ENCODE measurements around the gene ERFL. TPM values are rescaled to one million over a fixed set of nuclear protein-coding genes. Genes with fewer than 3 reads are reported as not detected.

The ERFL gene
- total RNA-seq, 2 experiments from 2014 or later, result 7.7 to 8.9 TPM

DNA sequence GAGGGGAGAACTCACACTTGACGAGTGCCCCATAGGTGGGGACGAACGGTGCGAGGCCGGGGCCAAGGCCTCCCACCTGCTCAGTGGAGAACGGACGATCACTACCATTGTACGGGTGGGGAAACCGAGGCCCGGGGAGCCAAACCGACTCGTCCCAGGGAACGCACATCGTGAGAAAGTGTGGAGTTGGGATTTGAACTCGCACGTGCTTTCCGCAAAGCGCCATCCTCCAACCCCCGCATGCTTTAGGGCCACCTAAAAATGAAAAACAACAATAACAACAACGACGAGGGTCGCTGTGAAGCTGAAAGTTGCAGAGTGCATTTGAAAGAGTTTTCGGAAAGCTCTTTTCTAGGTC, 44.8 kb downstream of the ERFL start:
- no peaks in the 10 kb centered on the region for H3K27me3 ChIP-seq (ENCODE audit: control insufficient read depth in 1 of 2, insufficient read depth in 2 of 2, low read length in 2 of 2)
- peaks cover 21% of the 10 kb centered on the region for H3K36me3 ChIP-seq (ENCODE audit: insufficient read depth, low read length)
- no peaks in the 10 kb centered on the region for H3K27me3 Mint-ChIP-seq
- intact Hi-C loops (cut with DNase I, micrococcal nuclease), result loop anchor here in 1 of 2 experiments (1.0 to 10.0 kb wide), 2 partner anchors 8 to 329 kb away; no protein-coding TSS in a partner anchor
- ATAC-seq (ENCODE audit: poor library complexity), result no peak
- H3K9me3 ChIP-seq (ENCODE audit: control insufficient read depth in 1 of 2, insufficient read depth in 1 of 2, low read length in 2 of 2), result no peaks in the 10 kb centered on the region
- no peaks in the 10 kb centered on the region for H3K9me3 Mint-ChIP-seq
- peak overlapping the region; percentile 94 for H3K4me3 ChIP-seq (ENCODE audit: low read length)
- POLR2A ChIA-PET, result interaction anchor here (0.7 to 12.4 kb wide), 7 partner anchors 10 to 62 kb away, joined by 3 to 465 read pairs (median 9); partner anchors contain the start of genes CD79A, ERFL and RPS19
- H3K27ac Mint-ChIP-seq, result peak overlapping the region; percentile 98
- DNase-seq, result peak in 1 of 14 experiments; percentile 34
- TF ChIP-seq, protein P1, sequence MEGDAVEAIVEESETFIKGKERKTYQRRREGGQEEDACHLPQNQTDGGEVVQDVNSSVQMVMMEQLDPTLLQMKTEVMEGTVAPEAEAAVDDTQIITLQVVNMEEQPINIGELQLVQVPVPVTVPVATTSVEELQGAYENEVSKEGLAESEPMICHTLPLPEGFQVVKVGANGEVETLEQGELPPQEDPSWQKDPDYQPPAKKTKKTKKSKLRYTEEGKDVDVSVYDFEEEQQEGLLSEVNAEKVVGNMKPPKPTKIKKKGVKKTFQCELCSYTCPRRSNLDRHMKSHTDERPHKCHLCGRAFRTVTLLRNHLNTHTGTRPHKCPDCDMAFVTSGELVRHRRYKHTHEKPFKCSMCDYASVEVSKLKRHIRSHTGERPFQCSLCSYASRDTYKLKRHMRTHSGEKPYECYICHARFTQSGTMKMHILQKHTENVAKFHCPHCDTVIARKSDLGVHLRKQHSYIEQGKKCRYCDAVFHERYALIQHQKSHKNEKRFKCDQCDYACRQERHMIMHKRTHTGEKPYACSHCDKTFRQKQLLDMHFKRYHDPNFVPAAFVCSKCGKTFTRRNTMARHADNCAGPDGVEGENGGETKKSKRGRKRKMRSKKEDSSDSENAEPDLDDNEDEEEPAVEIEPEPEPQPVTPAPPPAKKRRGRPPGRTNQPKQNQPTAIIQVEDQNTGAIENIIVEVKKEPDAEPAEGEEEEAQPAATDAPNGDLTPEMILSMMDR (IDR thresholded peaks at IDR 0.05), result no peak
- peaks cover 59% of the 10 kb centered on the region for H3K36me3 Mint-ChIP-seq (ENCODE audit: low read depth)
- H3K4me1 ChIP-seq (ENCODE audit: insufficient read depth, low read length), result peaks cover 85% of the 10 kb centered on the region
- peak overlapping the region; percentile 90 for H3K4me3 Mint-ChIP-seq
- peaks cover 78% of the 10 kb centered on the region for H3K4me1 Mint-ChIP-seq (ENCODE audit: low read depth)
- CTCF ChIA-PET, result interaction anchor here (1.0 to 8.6 kb wide), 2 partner anchors 10 to 23 kb away, joined by 6 to 59 read pairs; partner anchors contain the start of gene RPS19
- H3K27ac ChIP-seq (ENCODE audit: low read depth in 1 of 2, low read length in 2 of 2), result peak overlapping the region; percentile 69 to 96

DNA sequence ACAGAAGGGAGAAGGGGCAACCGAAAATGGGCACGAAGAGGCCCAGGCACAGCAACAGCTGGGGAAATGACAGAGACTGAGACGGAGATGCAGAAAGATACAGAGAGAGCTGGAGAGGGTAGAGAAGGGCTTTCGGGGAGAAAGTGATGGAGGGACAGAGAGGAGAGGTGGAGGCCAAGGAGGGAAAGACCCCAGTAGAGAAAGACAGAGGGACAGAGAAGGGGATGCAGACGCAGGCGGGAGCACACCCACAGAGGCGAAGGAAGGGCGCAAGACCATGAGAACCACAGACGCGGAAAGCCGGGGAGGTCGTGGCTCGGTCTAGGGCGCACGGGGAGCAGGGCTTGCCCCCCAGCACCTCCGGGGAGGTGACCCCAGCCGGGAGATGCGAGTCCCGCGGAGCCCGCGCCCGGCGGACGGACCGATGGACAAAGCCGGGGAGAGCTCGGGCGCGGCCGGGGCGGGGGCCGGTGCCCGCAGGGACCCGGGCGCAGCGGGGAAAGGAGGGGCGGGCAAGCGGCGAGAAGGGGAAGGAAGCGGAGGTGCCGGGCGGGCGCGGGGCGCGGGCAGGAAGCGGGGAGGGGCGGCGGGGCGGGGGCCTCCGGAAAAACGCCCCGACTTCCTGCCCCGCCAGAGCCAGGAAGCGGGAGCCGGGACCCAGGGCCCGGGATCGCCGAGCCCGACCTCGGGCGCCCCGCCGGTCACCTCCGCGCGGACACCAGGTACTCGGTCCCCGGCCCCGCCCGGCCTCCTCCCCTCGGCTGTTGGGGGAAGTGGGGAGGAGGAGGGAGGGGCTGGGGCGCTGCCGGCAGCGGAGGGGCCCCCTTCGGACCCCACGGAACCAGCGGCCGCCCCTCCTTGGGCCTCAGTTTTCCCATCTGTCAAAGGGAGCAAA, 45.4 kb downstream of the ERFL start, which contains the start of gene ARHGEF1:
TSS of gene ARHGEF1 (plus strand) at position 617 of the 895 bp plus-strand sequence. CDS start 4,899 bp downstream, outside the sequence.
- DNase-seq (peak in 13 of 14 experiments; percentile 50 to 81 (median 71)), ATAC-seq (ENCODE audit: poor library complexity) (peak; percentile 5)
- Histone ChIP-seq H3K4me1 (ENCODE audit: insufficient read depth, low read length) (peaks cover 85% of the 10 kb centered on the region), H3K27me3 (ENCODE audit: control insufficient read depth in 1 of 2, insufficient read depth in 2 of 2, low read length in 2 of 2) (no peaks in the 10 kb centered on the region), H3K9me3 (ENCODE audit: control insufficient read depth in 1 of 2, insufficient read depth in 1 of 2, low read length in 2 of 2) (no peaks in the 10 kb centered on the region), H3K36me3 (ENCODE audit: insufficient read depth, low read length) (peaks cover 15% of the 10 kb centered on the region), H3K27ac (ENCODE audit: low read depth in 1 of 2, low read length in 2 of 2) (peak within 1 kb of the TSS; percentile 69 to 96), H3K4me3 (ENCODE audit: low read length) (peak within 1 kb of the TSS; percentile 94)
- Mint-ChIP-seq H3K4me1 (ENCODE audit: low read depth) (peaks cover 78% of the 10 kb centered on the region), H3K36me3 (ENCODE audit: low read depth) (peaks cover 53% of the 10 kb centered on the region), H3K4me3 (peak within 1 kb of the TSS; percentile 97), H3K9me3 (no peaks in the 10 kb centered on the region), H3K27me3 (no peaks in the 10 kb centered on the region), H3K27ac (peak within 1 kb of the TSS; percentile 98)
- POLR2A ChIA-PET, result interaction anchor here (0.6 to 12.4 kb wide), 7 partner anchors 10 to 63 kb away, joined by 3 to 465 read pairs (median 9); partner anchors contain the start of genes CD79A, ERFL and RPS19
- CTCF ChIA-PET, result interaction anchor here (1.0 to 8.6 kb wide), 3 partner anchors 9 to 23 kb away, joined by 6 to 59 read pairs (median 7); partner anchors contain the start of gene RPS19
- intact Hi-C loops (cut with DNase I, micrococcal nuclease), result loop anchor here in 1 of 2 experiments (1.0 to 10.0 kb wide), 2 partner anchors 8 to 328 kb away; no protein-coding TSS in a partner anchor
- TF ChIP-seq, protein P1 (IDR thresholded peaks at IDR 0.05), result no peak

DNA sequence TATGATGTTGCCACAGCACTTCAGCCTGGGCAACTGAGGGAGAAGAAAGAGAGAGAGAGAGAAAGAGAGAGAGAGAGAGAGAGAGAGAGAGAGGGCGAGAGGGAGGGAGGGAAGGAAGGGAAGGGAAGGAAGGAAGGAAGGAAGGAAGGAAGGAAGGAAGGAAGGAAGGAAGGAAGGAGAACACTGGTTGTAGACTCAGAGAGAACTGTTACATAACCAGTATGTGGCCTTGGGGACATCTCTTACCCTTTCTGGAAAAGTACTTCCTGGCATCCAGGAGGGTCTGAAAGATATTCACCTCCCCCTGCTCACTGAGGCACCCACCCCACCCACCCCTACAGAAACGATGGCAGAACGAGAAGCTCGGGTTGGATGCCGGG, 47.9 kb downstream of the ERFL start:
- ChIA-PET POLR2A (interaction anchor here (0.9 kb wide), 1 partner anchor 21 kb away, joined by 3 read pairs; the partner anchor contains the start of gene RPS19), CTCF (interaction anchor here (0.6 kb wide), 1 partner anchor 66 kb away, joined by 3 read pairs; no protein-coding TSS in a partner anchor)
- H3K9me3 Mint-ChIP-seq, result no peaks in the 10 kb centered on the region
- Histone ChIP-seq H3K36me3 (ENCODE audit: insufficient read depth, low read length) (peaks cover 9% of the 10 kb centered on the region), H3K27me3 (ENCODE audit: control insufficient read depth in 1 of 2, insufficient read depth in 2 of 2, low read length in 2 of 2) (no peaks in the 10 kb centered on the region), H3K4me3 (ENCODE audit: low read length) (no peak overlapping the region), H3K27ac (ENCODE audit: low read depth in 1 of 2, low read length in 2 of 2) (peak overlapping the region in 1 of 2 donors; percentile 91), H3K4me1 (ENCODE audit: insufficient read depth, low read length) (peaks cover 85% of the 10 kb centered on the region), H3K9me3 (ENCODE audit: control insufficient read depth in 1 of 2, insufficient read depth in 1 of 2, low read length in 2 of 2) (no peaks in the 10 kb centered on the region)
- ATAC-seq (ENCODE audit: poor library complexity), result no peak
- peaks cover 82% of the 10 kb centered on the region for H3K4me1 Mint-ChIP-seq (ENCODE audit: low read depth)
- no peaks in the 10 kb centered on the region for H3K27me3 Mint-ChIP-seq
- no peak for DNase-seq
- TF ChIP-seq, protein P1 (IDR thresholded peaks at IDR 0.05), result no peak
- peaks cover 28% of the 10 kb centered on the region for H3K36me3 Mint-ChIP-seq (ENCODE audit: low read depth)
- intact Hi-C loops (cut with DNase I, micrococcal nuclease), result loop anchor here in 1 of 2 experiments (10.0 kb wide), 1 partner anchor 326 kb away; no protein-coding TSS in a partner anchor
- H3K27ac Mint-ChIP-seq, result peak overlapping the region; percentile 98
- peak overlapping the region; percentile 57 for H3K4me3 Mint-ChIP-seq

Data from CD4-positive, alpha-beta T cell (primary cell).